A673 (cell line): ENCODE results near the gene ZNF415. TPM values are rescaled to one million over a fixed set of nuclear protein-coding genes. Genes with fewer than 3 reads are reported as not detected.

Source experiments
- BruUV-seq: library from RNA; stranded (reverse); fragments of 400-500 nt; replicated peaks from 2 replicates; lab custom pipeline; 2021; lab: Mats Ljungman, UMichigan
- CTCF ChIA-PET: fragments of 300-600 bp; sonication (Branson Sonifier 250); formaldehyde crosslinking; loops from one replicate; lab custom pipeline; 2022; ENCODE audit warnings: antibody characterized with exemption; lab: Charles Lee
- POLR2A ChIA-PET: fragments of 300-600 bp; sonication (Branson Sonifier 250); formaldehyde crosslinking; loops from one replicate; lab custom pipeline; 2022; ENCODE audit warnings: antibody characterized with exemption; ENCODE audit not compliant: low non-redundant PET; lab: Charles Lee
- DNase-seq: peaks from one replicate; pipeline ENCODE4 v3.0.0-alpha.2; 2015; ENCODE audit warnings: low spot score
- H3K27ac ChIP-seq: fragments of 200-600 bp; sonication (generic); 2 replicates; pipeline ENCODE4 v1.5.1; 2016; ENCODE audit warnings: mixed run types, low read depth, mild to moderate bottlenecking, mixed read lengths, antibody characterized with exemption, low read length; ENCODE audit not compliant: poor library complexity, severe bottlenecking
- H3K27me3 ChIP-seq: fragments of 200-600 bp; sonication (generic); replicated peaks from 2 replicates; pipeline ENCODE4 v1.6.1; 2017; ENCODE audit warnings: mixed run types, low read depth, mild to moderate bottlenecking, mixed read lengths, antibody characterized with exemption, low read length; ENCODE audit not compliant: insufficient read depth, poor library complexity
- H3K36me3 ChIP-seq: fragments of 200-600 bp; sonication (generic); 2 replicates; pipeline ENCODE4 v1.6.1; 2016; ENCODE audit warnings: mixed run types, mild to moderate bottlenecking, mixed read lengths, antibody characterized with exemption, low read length; ENCODE audit not compliant: insufficient read depth, poor library complexity, severe bottlenecking
- H3K4me1 ChIP-seq: fragments of 200-600 bp; sonication (generic); 2 replicates; pipeline ENCODE4 v1.6.1; 2017; ENCODE audit warnings: mixed run types, mild to moderate bottlenecking, mixed read lengths, antibody characterized with exemption, low read length; ENCODE audit not compliant: insufficient read depth, poor library complexity, severe bottlenecking
- H3K4me3 ChIP-seq: fragments of 200-600 bp; sonication (generic); 2 replicates; pipeline ENCODE4 v1.5.1; 2016; ENCODE audit warnings: low read depth, mixed run types, mild to moderate bottlenecking, mixed read lengths, low read length; ENCODE audit not compliant: poor library complexity, severe bottlenecking
- H3K9me3 ChIP-seq: fragments of 200-600 bp; sonication (generic); 2 replicates; pipeline ENCODE4 v1.6.1; 2016; ENCODE audit warnings: mixed run types, low read depth, mild to moderate bottlenecking, mixed read lengths, antibody characterized with exemption, low read length; ENCODE audit not compliant: poor library complexity, severe bottlenecking
- EZH2 ChIP-seq: fragments of 200-600 bp; sonication (generic); IDR thresholded peaks from 2 replicates; pipeline ENCODE4 v1.6.1; 2017; ENCODE audit warnings: borderline replicate concordance, low read depth, mild to moderate bottlenecking, mixed read lengths, antibody characterized with exemption, low read length; ENCODE audit not compliant: poor library complexity, severe bottlenecking
- intact Hi-C: fragments of 100-400 bp; cut with micrococcal nuclease; formaldehyde crosslinking; loops from one replicate; pipeline ENCODE4 v1.10.0; 2022; ENCODE audit not compliant: unreplicated experiment
- total RNA-seq: library from RNA; stranded (reverse); gene quantifications from 2 replicates; pipeline ENCODE4 v1.2.3, GENCODE V29; 2021
- TF ChIP-seq, protein P1 (sequence below): fragments of 300-800, 200-600 bp; sonication (generic); conservative IDR thresholded peaks from 2 replicates; pipeline ENCODE4 v1.5.1; 2017; ENCODE audit warnings: low read depth, mild to moderate bottlenecking, antibody characterized with exemption, low read length, moderate library complexity, mixed read lengths

The ZNF415 gene
- total RNA-seq, 1 experiment from 2014 or later = 1.7 TPM

DNA sequence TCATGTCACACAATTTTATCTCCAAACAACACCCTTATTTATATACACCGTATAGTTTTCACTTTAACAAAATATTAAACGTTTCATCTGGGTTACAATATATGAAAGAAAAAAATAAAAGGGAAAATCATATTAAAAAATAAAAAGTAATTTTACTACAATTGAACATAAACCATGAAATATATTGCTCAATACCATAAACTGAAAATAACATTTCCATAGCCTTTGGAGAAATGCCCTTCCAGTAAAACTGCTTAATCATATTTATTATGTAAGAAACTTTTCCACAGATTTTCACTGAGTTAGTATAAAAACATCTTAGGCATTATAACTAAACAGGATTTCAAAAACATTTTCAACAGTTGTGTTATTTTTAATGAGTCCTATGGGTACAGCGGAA is 27.6 kb upstream of the ZNF415 start:
- TF ChIP-seq EZH2 = no peak
- TF ChIP-seq, protein P1, sequence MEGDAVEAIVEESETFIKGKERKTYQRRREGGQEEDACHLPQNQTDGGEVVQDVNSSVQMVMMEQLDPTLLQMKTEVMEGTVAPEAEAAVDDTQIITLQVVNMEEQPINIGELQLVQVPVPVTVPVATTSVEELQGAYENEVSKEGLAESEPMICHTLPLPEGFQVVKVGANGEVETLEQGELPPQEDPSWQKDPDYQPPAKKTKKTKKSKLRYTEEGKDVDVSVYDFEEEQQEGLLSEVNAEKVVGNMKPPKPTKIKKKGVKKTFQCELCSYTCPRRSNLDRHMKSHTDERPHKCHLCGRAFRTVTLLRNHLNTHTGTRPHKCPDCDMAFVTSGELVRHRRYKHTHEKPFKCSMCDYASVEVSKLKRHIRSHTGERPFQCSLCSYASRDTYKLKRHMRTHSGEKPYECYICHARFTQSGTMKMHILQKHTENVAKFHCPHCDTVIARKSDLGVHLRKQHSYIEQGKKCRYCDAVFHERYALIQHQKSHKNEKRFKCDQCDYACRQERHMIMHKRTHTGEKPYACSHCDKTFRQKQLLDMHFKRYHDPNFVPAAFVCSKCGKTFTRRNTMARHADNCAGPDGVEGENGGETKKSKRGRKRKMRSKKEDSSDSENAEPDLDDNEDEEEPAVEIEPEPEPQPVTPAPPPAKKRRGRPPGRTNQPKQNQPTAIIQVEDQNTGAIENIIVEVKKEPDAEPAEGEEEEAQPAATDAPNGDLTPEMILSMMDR = no peak
- POLR2A ChIA-PET = no interaction called here
- no peak overlapping the region for H3K4me3 ChIP-seq

DNA sequence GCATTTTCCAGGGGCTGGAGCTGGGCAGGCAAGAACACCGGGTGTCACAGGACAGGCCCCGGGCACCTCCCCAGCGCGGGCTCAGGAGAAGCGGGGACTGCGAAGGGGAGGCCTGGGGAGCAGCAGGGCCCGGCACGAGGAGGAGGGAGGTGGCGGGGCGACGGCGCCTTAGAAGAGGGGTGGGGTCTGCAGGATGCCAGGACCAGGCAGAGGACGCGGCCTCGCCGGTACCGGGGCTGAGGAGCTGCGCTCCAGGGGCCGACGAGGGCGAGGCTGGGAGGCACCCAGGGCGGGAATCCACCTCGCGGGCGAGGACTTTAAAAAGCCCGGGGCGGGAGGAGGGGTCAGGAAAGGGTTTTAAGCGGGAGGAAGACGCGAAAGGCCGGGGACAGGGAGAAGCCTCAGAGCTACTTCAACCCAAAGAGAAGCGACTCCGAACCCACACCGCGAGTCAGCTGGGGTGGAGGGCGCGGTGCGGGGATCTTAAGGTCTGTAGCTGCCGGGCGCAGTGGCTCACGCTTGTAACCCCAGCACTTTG is 25.5 kb upstream of the ZNF415 start:
- Histone ChIP-seq H3K27me3 (no peaks in the 10 kb centered on the region), H3K27ac (no peak overlapping the region), H3K36me3 (no peaks in the 10 kb centered on the region), H3K9me3 (peaks cover 6% of the 10 kb centered on the region), H3K4me3 (peak overlapping the region; percentile 42), H3K4me1 (no peaks in the 10 kb centered on the region)
- TF ChIP-seq, protein P1 = no peak
- TF ChIP-seq EZH2 = no peak
- BruUV-seq = no TSS peak
- peak; percentile 12 for DNase-seq
- intact Hi-C loops = no loop called here
- ChIA-PET CTCF (no interaction called here), POLR2A (no interaction called here)

More for the DNA sequence above, 27.6 kb upstream of the ZNF415 start:
- H3K9me3 ChIP-seq = peaks cover 25% of the 10 kb centered on the region
- no peak for DNase-seq
- BruUV-seq = no TSS peak
- CTCF ChIA-PET = no interaction called here
- no peaks in the 10 kb centered on the region for H3K4me1 ChIP-seq
- no peak overlapping the region for H3K27ac ChIP-seq
- intact Hi-C loops = no loop called here
- H3K36me3 ChIP-seq = no peaks in the 10 kb centered on the region
- no peaks in the 10 kb centered on the region for H3K27me3 ChIP-seq

DNA sequence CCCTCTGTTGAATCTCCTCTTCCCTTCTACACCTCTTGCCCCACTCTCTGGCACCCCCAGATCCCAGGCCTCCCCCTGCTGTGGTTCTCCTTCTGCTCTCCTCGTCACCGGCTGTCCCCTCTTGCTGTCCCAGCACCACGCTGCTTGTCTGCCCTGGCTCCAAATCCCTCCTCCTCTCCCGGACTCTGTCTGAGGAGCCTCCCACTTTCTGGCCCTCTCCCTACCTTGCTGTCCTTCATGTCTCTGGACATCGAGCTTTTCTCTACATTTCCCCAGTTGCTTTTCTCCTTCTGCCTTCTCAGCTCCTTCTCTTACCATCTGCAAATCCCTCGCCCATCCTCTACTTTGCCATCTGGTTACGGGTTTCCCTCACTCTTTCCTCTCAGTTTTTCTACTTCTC is 24.9 kb upstream of the ZNF415 start:
- no peaks in the 10 kb centered on the region for H3K27me3 ChIP-seq
- H3K4me3 ChIP-seq = peak overlapping the region; percentile 42
- no peaks in the 10 kb centered on the region for H3K36me3 ChIP-seq
- intact Hi-C loops = no loop called here
- no peaks in the 10 kb centered on the region for H3K4me1 ChIP-seq
- POLR2A ChIA-PET = no interaction called here
- no peak for TF ChIP-seq EZH2
- TF ChIP-seq, protein P1 = no peak
- H3K9me3 ChIP-seq = peaks cover 6% of the 10 kb centered on the region
- BruUV-seq = no TSS peak
- no peak for DNase-seq
- no peak overlapping the region for H3K27ac ChIP-seq
- CTCF ChIA-PET = no interaction called here
